K562 (cell line): ENCODE measurements around the gene CLDN5. TPM values are rescaled to one million over a fixed set of nuclear protein-coding genes. Genes with fewer than 3 reads are reported as not detected.
A peak's percentile ranks its signal among the peaks of the same experiment; 100 is the strongest.

Experiments used
- CREBBP ChIP-seq: IDR thresholded peaks from one replicate; pipeline ENCODE4 v1.6.1; 2012; ENCODE audit warnings: low read depth, mild to moderate bottlenecking, control low read depth, inconsistent platforms, low read length
- ELK1 ChIP-seq: sonication (generic); formaldehyde crosslinking; IDR thresholded peaks from 2 replicates; pipeline ENCODE4 v1.8.1; 2022; ENCODE audit warnings: missing genetic modification reagents
- FOS ChIP-seq: IDR thresholded peaks from 3 replicates; pipeline ENCODE4 v1.6.1; 2011; ENCODE audit not compliant: insufficient read length; ENCODE audit errors: extremely low read depth
- GTF2E2 ChIP-seq: fragments of 200-800 bp; sonication (Bioruptor generic); IDR thresholded peaks from 2 replicates; pipeline ENCODE4 v1.6.1; 2016; ENCODE audit warnings: missing genetic modification characterization, missing compliant biosample characterization
- GTF2F1 ChIP-seq: IDR thresholded peaks from 2 replicates; pipeline ENCODE4 v1.6.1; 2011; ENCODE audit warnings: low read depth, low read length, improper control_type of control experiment
- HOXB6 ChIP-seq: fragments of 250-450 bp; sonication (Bioruptor Pico); IDR thresholded peaks from 2 replicates; pipeline ENCODE4 v1.5.1; 2022; ENCODE audit warnings: mild to moderate bottlenecking, borderline replicate concordance
- JUNB ChIP-seq: fragments of 450-650 bp; formaldehyde crosslinking; conservative IDR thresholded peaks from 2 replicates; pipeline ENCODE4 v1.4.0; 2020; ENCODE audit warnings: mild to moderate bottlenecking
- LEF1 ChIP-seq: fragments of 450-650 bp; IDR thresholded peaks from 2 replicates; pipeline ENCODE4 v1.6.1; 2016; ENCODE audit warnings: mild to moderate bottlenecking
- MTF1 ChIP-seq: fragments of 250-450 bp; sonication (Bioruptor Pico); IDR thresholded peaks from 2 replicates; pipeline ENCODE4 v1.9.0; 2021; ENCODE audit warnings: moderate library complexity, mild to moderate bottlenecking, inconsistent platforms, borderline replicate concordance
- PRDM10 ChIP-seq: fragments of 450-650 bp; IDR thresholded peaks from 2 replicates; pipeline ENCODE4 v1.6.1; 2018; ENCODE audit not compliant: partially characterized antibody
- RB1 ChIP-seq: fragments of 450-650 bp; IDR thresholded peaks from 2 replicates; pipeline ENCODE4 v1.6.1; 2017; ENCODE audit warnings: low read depth, mild to moderate bottlenecking
- SREBF2 ChIP-seq: sonication (generic); formaldehyde crosslinking; IDR thresholded peaks from 2 replicates; pipeline ENCODE4 v1.4.0; 2020; ENCODE audit warnings: mild to moderate bottlenecking, missing genetic modification reagents
- USF2 ChIP-seq: sonication (generic); formaldehyde crosslinking; IDR thresholded peaks from 2 replicates; pipeline ENCODE4 v1.5.0; 2020; ENCODE audit warnings: missing genetic modification reagents
- ZBTB11 ChIP-seq, 3 experiments: fragments of 200-800 bp in 1 of 3; fragments of 250-450 bp in 1 of 3; fragments of 450-650 bp in 1 of 3; sonication (Bioruptor Pico) in 1 of 3; sonication (Bioruptor generic) in 1 of 3; formaldehyde crosslinking in 1 of 3; IDR thresholded peaks; 2 replicates each; pipeline versions ENCODE4 v1.6.1 to v1.8.0; 2016 to 2022; ENCODE audit warnings: mild to moderate bottlenecking in 2 of 3, missing genetic modification characterization in 2 of 3, missing compliant biosample characterization in 1 of 3, moderate library complexity in 1 of 3
- ZNF133 ChIP-seq: fragments of 250-450 bp; sonication (Bioruptor Pico); IDR thresholded peaks from 2 replicates; pipeline ENCODE4 v1.4.0; 2020; ENCODE audit warnings: mild to moderate bottlenecking
- ZNF655 ChIP-seq: fragments of 250-450 bp; sonication (Bioruptor Pico); IDR thresholded peaks from 2 replicates; pipeline ENCODE4 v1.5.0; 2021
- polyA plus RNA-seq, 8 experiments: library from polyadenylated mRNA; depleted of rRNA in 4 of 8; stranded (reverse) in 5 of 8; unstranded in 3 of 8; fragments of >200 nt; fragmentation: Nextera tagmentation in 2 of 8; fragmentation: Illumina TruSeq in 1 of 8; extraction: Ambion mirVana in 2 of 8; extraction: Trizol in 1 of 8; gene quantifications; 2 replicates each; pipeline versions ENCODE4 v1.2.1 to v1.2.3, GENCODE V29; 2011 to 2014; ENCODE audit warnings: inconsistent platforms in 1 of 8, missing spikeins in 1 of 8
- total RNA-seq, 7 experiments: library from RNA; depleted of rRNA in 6 of 7; stranded (reverse); fragments of >200 nt in 6 of 7; fragmentation: Illumina TruSeq in 2 of 7; extraction: Trizol in 2 of 7; gene quantifications; 2 replicates each; pipeline versions ENCODE4 v1.2.1 to v1.2.3, GENCODE V29; 2011 to 2021; ENCODE audit warnings: low replicate concordance in 1 of 7

The CLDN5 gene
- total and polyA plus RNA-seq, 9 of the 15 experiments (the other 6 are each of a cell fraction or from before 2014, with no cell fraction given): 0.20 TPM; not detected in 8

GRCh38 chr22:19565382-19566278 is 41.4 kb upstream of the CLDN5 start (continued):
- TF ChIP-seq SREBF2 (CRISPR knock-in tag) (no peak), CREBBP (no peak), LEF1 (no peak), HOXB6 (CRISPR knock-in tag) (no peak), PRDM10 (no peak), USF2 (CRISPR knock-in tag) (no peak), GTF2F1 (no peak), ZNF133 (no peak), ZBTB11 (CRISPR knock-in tag; IDR thresholded peaks at IDR 0.05) (no peak), FOS (no peak), ELK1 (CRISPR knock-in tag) (no peak), ZNF655 (CRISPR knock-in tag) (no peak), GTF2E2 (tag) (no peak), RB1 (no peak), MTF1 (peak; percentile 19; the same call in 1 of the 2 replicates), JUNB (0 out of 2 replicates have a peak, but pooled peaks have one; percentile 35)
